ENCODE results near the gene ANGPTL4.

GRCh38 chr19:8371011-8371804 is 7.3 kb downstream of the ANGPTL4 start:
- TF ChIP-seq CTCF (IDR thresholded peaks at IDR 0.05; ENCODE audit: insufficient read depth, low read length) (no peak), GABPA (IDR thresholded peaks at IDR 0.05; ENCODE audit: low read depth) (no peak), POLR2AphosphoS5 (IDR thresholded peaks at IDR 0.05; ENCODE audit: low read depth) (no peak), SPI1 (IDR thresholded peaks at IDR 0.05; ENCODE audit: borderline replicate concordance, low read depth) (no peak), REST (IDR thresholded peaks at IDR 0.05; ENCODE audit: insufficient replicate concordance, low read depth) (no peak)
